DMS114 treated with DMSO at 0.1 percent for 48 hours (cell line): ENCODE results near the gene DLL3.

Experiments
- DNase-seq: peaks from one replicate; lab custom pipeline; 2025; ENCODE audit not compliant: unreplicated experiment; lab: John Stamatoyannopoulos, UW

Gene DLL3

GRCh38 chr19:39515551-39516191 is 16.9 kb downstream of the DLL3 start:
- no peak for DNase-seq

- DNase-seq = no peak
Observed at GRCh38 chr19:39516270-39516669, 17.5 kb downstream of the DLL3 start.

DNA sequence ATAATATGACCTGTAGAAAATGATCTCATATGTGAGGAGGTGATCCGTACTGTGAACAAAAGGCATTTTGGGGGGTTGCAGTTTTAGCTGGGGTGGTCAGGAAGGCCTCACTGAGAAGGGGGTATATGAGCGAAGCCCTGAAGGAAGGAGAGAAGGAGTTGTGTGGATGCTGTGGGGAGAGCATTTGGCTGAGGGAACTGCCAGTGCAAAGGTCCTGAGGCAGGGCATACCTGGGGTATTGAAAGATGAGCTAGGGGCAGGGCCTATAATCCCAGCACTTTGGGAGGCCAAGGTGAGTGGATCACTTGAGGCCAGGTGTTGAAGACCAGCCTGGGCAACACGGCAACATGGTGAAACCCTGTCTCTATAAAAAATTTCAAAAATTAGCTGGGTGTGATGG is 18.7 kb downstream of the DLL3 start:
- no peak for DNase-seq

GRCh38 chr19:39518458-39518857 is 19.7 kb downstream of the DLL3 start:
- DNase-seq = no peak

DNA sequence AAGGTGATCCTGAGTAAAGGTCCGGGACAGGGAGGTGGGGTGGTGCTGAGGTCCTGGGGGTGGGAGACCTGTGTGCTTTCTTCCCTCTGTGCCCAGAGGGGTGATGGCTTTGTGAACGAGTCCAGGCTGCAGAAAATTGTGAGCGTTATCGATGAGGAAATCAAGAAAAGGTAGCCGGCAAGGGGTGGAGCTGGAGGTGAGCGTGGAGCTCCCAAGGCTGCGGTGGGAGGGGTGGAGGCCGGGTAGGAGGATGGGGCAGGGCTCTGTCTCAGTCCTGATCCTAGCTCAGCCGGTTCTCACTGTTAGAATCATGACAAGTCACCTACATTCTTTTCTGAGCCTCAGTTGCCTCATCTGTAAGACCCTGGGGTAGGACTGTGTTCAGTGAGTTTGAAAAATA is 20.2 kb downstream of the DLL3 start:
- no peak for DNase-seq

DNA sequence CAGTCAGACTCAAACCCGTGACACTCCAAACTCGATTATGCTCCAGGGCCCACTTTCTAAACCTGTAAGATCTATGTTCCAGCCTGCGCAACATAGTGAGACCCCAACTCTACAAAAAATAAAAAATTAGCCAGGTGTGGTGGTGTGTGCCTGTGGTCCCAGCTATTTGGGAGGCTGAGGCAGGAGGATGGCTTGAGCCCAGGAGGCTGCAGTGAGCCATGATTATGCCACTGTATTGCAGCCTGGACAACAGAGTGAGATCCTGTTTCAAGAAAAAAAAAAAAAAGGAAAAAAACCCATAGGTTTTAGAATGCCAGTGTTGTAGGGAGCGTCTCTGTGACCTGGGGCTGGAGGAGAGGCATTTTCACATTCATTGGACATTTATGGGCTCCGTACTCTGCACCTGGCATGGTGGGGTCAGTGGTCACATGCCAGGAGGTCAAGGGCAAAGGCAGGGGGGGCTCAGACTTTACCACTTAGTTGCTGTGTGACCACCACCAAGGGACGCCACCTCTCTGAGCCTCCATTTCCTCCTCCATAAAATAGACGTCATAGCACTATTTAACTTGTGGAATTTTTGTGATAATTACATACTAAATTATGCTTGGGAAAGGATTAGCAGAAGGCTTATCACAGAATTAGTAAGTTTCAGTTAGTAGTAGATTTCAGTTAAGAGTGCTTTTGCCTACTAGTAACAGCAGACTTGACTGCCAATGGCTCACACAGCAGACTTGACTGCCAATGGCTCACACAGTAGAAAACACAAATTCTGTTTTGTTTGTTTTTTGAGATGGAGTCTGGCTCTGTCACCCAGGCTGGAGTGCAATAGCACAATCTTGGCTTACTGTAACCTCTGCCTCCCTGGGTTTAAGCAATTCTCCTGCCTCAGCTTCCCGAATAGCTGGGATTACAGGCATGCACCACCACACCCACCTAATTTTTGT is 22.1 kb downstream of the DLL3 start:
- no peak for DNase-seq

DNA sequence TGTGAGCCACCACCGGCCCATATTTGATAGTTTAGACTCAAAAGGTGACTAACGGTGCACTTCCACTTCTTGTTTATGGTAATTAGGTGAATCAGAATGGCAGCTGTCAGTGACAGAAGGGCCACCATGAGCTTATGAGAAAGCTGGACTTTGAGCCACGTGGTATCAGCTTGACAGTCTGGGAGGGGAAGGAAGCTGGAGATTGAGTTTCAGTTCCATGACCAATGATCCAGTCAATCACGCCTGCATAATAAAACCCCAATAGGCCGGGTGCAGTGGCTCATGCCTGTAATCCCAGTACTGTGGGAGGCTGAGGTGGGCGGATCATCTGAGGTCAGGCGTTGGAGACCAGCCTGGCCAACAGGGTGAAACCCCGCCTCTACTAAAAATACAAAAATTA is 25.7 kb downstream of the DLL3 start:
- DNase-seq = no peak

- no peak for DNase-seq
Observed at GRCh38 chr19:39525205-39525604, 26.5 kb downstream of the DLL3 start.

DNA sequence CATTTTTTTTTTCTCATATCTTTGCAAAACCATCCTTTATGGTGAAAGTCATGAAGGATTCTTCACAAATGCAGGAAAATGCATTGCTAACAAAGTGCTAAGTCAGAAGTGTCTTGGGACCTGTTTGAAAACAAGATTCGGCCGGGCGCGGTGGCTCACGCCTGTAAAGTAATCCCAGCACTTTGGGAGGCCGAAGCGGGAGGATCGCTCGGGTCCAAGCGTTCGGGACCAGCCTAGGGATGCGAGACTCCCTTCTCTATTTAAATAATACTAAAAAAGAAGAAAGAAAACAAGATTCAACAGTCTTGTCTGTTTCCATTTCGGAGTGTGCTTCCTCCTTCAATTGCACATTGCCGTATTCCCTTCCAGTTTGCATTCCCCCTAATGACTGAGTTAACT is 33.1 kb downstream of the DLL3 start:
- no peak for DNase-seq

GRCh38 chr19:39532233-39533002 is 33.7 kb downstream of the DLL3 start, which contains the start of gene EID2B:
EID2B (minus strand) TSS chr19:39532852; CDS start chr19:39532802, 50 bp downstream.
- DNase-seq = peak; percentile 94

- no peak for DNase-seq
Observed at GRCh38 chr19:39533003-39533512, 34.3 kb downstream of the DLL3 start.

- no peak for DNase-seq
Observed at GRCh38 chr19:39533791-39534190, 35.0 kb downstream of the DLL3 start.

DNA sequence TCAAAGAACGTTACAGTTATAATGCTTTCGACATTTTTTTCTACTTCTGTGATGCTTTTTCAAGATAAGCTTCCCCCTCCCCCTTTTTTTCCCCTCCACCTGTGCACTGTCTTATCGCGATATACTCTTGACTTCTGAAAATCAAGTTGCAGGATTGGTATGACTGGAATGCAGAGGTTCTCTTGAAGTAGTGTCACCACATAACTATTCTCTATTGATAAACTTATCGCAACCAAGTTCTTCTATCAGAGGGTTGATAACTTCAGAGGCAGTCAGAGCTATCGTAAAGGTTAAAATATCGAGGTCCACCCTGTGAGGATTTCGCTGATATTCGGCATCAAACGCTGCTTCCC is 40.4 kb downstream of the DLL3 start:
- DNase-seq = no peak

DNA sequence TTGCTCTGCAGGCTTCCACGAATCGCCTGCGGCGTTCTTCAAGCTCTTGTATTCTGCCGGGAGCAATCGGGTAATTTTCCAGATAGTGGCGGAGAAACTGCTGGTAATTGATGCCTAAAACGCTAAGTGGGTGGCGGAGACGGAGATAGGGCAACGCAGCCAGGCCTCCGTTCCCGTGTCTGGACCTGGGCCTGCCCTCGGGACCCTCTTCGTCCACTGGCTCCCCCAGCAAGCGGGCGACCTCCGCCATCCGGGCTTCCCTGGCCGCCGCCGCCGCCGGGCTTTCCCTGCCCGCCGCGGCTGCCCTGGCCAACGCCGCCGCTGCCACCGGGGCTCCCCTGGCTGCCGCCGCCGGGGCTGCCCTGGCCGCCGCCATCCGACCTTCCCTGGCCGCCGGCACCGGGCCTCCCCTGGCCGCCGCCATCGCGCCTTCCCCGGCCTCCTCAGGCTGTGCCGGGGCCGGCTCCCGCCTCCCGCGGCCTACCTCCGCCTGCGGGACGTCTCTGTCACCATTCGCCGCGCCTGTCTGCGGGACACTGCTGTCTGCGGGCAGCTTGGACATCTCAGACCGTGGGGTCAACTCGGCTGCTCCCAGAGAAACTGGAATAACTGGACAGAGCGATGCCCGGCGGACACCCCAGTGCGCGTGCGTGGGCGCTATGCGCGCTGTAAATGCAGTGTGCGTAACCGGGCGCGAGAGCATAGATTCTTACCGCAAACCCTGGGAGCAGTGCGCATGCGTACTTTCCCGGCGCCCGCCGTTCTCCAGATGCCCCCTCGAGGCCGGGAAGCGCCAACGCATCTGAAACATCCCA is 41.0 kb downstream of the DLL3 start, which contains the start of gene EID2:
TSS of gene EID2 (minus strand) at position 644 of the 815 bp plus-strand sequence. CDS start at position 562, 82 bp downstream.
- peak; percentile 96 for DNase-seq

DNA sequence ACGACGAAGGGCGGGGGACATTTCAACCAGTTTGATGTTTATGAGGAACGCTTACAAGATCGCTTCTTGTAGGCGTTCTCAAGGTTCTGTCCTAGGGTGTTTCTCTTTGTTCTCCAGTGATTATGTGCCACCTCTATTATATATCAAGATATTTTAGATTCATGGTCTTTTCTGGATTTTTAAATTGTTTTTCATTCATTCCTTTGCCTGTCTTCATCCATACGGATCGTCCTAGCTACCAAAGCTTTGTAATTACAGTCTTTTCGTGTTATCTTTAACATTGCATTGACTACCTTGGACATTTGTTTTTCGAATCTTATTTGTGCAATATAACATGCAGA is 41.6 kb downstream of the DLL3 start:
- no peak for DNase-seq

- DNase-seq = no peak
Observed at GRCh38 chr19:39542206-39542605, 43.5 kb downstream of the DLL3 start.

DNA sequence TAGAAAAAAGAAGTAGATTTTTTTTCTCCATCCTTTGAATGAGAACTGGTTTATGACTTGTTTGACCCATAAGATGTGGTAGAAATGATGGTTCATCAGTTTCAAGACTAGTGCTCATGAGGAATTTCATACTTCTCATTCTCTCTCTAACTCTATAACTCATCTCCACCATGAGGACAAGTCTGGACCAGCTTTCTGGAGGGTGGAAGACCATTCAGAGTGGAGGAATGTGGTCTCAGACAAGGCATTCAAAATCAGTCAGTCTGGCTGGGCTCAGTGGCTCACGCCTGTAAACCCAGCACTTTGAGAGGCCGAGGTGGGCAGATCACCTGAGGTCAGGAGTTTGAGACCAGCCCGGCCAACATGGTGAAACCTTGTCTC is 44.7 kb downstream of the DLL3 start:
- DNase-seq = no peak

DNA sequence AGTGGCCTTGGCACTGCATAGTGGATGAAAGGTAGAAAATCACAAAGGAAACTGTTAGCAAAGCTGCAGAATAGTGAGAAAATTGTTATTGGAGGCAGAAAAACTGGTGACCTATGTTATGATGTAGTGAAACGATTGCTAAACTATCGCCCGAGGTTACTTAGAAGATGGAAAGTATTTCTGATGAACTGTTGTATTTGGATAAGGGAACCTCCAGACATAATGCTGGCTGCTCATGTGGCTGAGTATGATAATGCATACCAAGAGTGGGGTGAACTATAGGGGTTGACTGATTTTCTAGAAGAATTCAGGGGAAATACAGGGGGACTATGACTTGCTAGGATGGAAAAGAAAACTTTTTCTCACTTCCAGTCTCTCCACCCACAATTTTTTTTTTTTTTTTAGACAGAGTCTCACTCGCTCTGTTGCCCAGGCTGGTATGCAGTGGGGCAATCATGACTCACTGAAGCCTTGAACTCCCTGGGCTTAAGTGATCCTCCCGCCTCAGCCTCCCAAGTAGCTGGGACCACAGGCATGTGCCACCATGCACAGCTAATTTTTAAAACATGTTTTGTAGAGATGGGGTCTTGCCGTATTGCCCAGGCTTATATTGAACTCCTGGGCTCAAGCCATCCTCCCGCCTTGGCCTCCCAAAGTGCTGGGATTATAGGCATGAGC is 45.6 kb downstream of the DLL3 start:
- no peak for DNase-seq

- DNase-seq = no peak
Observed at GRCh38 chr19:39544911-39545310, 46.2 kb downstream of the DLL3 start.

DNA sequence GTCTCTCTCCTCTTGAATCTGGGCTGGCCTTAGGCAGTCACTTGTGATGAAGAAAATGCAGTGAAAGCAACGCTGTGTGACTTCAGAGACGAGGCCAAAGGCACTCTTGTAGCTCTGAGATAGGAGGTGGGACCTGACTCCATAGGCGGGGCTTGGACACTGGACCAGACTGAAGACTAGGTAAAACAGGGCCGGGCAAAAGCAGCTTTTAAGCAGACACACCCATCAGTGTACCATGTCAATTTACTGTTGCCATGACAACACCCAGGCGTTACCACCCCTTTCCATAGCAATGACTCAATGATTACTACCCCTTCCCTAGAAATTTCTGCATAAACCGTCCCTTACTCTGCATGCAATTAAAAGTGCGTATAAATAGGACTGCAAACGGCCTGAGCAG is 47.9 kb downstream of the DLL3 start:
- DNase-seq = no peak
